Activated CD4-positive, alpha-beta T cell treated with anti-CD3 and anti-CD28 coated beads, Interleukin-2, amount 50 U/mL, for 1 hour (primary cell): ENCODE data around the gene NEK1.
"Not testable (repeated sequence)": the region's sequence is repeated elsewhere in the genome, so short reads cannot be mapped to it uniquely, and the experiment has no call there.

Source experiments
- DNase-seq: peaks from one replicate; pipeline ENCODE4 v3.0.0-alpha.2; 2020

NEK1 gene

DNA sequence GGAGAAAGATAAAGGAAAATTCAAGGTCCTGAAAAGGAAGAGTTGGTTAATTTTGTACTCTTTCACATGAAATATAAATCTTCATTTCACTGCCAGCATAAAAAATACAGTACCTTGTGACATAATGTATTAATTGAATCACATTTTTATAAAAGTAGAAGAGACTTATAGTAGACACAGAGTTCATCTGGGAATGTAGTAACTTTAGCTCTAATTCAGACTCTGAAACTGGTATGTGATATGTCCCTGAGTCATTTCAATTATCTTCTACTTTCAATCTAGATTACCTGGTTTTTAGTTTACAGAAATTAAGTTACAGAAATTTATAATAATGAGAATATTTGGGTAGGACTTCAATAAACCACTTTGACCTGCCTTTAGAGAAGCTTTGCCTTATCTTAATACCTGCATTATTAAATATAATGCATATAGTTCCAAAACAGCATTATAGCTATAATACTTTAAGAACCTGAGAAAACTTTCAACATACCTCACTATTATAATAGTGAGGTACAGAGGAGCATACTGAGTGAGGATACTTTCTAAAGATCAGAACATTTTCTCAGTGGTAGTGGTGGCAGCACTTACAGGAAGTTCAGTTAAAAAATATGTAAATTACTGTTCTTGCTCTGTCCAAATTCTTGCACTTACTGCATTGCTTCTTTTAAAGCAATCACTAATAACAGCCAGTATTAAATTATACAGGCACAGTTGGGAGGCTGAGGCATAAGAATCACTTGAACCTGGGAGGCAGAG, 11.2 kb downstream of the NEK1 start:
- no peak for DNase-seq

DNA sequence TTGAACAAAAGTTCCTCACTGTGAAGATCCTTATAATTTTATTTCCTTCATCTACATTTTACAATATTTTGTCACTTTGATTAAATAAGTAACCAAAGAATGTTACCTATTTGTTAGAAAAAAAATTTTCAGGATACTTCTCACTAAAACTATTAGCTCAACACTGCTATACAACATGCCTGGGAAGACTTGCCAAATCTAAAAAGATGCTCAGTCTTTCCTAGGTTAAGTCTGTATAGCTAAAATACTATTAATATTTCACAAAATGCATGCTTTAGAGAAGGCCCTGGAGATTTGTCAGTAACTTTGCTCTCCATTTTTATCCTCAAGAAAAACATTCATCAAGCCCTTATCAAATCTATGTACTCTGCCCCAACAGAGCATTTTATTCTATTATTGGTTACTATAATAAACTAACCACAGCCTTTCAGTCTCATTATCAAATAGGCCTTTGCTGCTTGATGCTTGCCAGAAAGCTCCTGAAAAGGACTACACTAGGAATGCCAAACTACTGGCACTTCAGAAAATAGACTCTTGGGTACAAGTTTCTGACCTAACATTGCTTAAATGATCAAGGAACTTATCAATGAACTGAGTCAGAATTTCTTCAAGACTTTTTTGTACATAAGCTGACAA, 17.7 kb downstream of the NEK1 start:
- no peak for DNase-seq

- no peak for DNase-seq
Observed at GRCh38 chr4:169593050-169593560, 19.3 kb downstream of the NEK1 start.

DNA sequence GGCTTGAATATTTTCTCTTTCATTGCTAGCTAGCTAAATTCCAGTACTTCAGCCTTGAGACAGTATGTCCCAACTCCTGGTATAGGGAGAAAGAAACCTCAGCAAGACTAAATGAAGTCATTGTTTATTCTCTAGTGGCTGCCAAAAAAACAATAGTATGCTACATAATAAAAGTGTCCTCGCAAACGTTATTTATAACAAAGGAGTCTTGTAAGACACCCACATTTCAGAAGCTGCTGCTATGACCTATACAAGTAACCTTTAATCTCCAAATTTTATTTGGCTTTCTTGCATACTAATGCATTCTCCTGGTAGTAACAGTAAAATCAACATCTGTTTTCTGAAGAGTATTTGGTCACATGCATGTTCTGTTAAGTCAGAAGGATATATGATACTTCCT, 28.8 kb downstream of the NEK1 start:
- no peak for DNase-seq

DNA sequence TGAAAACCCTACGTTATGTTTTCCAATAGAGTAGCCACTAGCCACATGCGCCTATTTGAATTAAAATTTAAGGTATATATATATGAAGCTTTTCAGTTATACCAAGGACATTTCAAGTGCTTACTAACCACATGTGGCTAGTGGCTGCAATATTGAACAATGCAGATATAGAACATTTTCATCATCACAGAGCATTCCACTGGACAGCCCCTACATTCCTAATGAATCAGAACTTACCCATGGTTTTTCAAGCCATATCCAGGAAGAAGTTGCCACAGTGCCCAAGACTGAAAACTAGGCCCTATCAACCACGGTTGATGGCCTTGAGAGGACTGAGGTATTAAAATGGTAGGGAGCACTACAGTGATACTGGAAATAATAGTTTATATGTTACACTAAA, 29.7 kb downstream of the NEK1 start:
- DNase-seq, result no peak

DNA sequence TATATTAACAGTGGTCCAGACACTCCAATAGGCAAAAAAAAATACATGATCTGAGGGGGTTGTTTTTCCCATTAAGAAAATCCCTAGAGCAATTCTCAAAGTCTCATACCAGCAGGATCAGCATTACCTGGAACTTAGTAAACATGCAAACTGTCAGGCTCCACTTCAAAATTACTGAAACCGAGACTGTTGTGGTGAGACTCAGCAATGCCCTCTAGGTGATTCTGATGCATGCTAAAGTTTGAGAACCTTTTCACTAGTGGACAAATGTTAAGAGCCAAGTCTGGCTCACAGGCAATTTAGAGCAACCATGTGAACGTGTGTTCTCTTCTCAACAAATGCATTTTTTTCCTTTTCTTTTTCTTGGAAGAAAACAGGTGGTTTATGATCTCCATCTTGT, 30.2 kb downstream of the NEK1 start:
- DNase-seq, result no peak

DNA sequence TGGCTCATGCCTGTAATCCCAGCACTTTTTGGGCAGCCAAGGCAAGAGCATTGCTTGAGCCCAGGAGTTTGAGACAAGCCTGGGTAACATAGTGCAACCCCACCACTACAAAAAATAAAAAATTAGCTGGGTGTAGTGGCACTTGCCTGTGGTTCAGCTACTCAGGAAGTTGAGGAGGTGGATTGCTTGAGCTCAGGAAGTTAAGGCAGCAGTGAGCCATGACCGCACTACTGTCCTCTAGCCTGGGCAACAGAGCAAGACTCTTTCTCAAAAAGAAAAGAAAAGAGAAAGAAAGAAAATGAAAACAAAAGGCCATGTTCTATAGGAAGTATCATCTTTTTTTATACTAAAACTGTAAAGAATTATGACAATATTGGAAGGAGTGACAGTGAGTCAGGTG, 38.5 kb downstream of the NEK1 start:
- no peak for DNase-seq

DNA sequence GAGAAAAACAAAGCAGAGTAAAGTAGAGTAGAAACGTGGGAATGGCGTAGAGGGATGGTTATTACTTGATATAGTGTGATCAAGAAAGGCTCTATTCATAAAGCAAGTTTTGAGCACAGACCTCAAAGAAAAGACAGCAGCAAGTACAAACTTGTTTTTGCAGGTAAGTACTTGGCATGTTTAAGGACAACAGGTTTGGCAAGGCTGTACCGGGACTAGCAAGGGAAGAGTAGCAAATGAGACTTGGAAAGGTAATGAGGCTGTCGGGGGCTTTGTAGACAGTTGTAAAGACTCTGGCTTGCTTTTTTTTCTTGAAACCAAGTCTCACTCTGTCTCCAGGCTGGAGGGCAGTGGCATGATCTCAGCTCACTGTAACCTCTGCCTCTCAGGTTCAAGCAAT, 40.9 kb downstream of the NEK1 start:
- no peak for DNase-seq

- DNase-seq, result not testable (repeated sequence)
Observed at GRCh38 chr4:169571012-169571411, 41.4 kb downstream of the NEK1 start.

GRCh38 chr4:169570266-169570665, 42.1 kb downstream of the NEK1 start:
- DNase-seq, result not testable (repeated sequence)

DNA sequence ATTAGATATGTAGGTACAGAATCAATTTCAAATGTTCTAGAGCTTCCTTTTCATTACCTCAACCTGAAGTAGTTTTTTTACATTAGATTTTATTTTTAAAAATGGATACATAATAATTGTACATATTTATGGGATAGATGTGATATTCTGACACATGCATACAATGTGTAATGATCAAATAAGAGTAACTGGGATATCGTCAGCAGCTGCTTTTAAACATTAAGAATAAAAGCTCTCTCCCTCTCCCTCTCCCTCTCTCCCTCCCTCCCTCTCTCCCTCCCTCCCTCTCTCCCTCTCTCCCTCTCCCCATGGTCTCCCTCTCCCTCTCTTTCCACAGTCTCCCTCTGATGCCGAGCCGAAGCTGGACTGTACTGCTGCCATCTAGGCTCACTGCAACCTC, 43.2 kb downstream of the NEK1 start:
- DNase-seq, result not testable (repeated sequence)

DNA sequence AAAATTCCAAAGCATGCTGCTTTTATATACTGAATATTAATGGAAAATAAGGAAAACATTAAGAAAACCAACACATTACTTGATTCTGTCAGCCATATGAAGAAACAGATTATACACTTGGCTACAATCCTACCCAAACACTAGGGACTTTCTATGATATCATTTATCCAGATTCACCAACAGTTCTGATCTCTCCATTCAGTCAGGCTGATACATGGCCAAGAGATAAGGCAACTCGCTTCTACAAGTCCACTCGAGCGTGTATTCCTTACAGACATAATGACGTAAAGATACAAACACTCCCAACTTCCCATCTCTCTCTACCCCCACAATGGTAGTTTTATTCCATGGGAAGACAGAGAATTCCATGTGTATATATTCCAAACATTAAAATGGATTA, 44.5 kb downstream of the NEK1 start:
- DNase-seq, result no peak

- DNase-seq, result peak; percentile 10
Observed at GRCh38 chr4:169566021-169566818, 46.2 kb downstream of the NEK1 start.

GRCh38 chr4:169565606-169566005, 46.8 kb downstream of the NEK1 start:
- DNase-seq, result no peak

- DNase-seq, result no peak
Observed at GRCh38 chr4:169557061-169557636, 55.2 kb downstream of the NEK1 start.

- not testable (repeated sequence) for DNase-seq
Observed at GRCh38 chr4:169546548-169546947, 65.8 kb downstream of the NEK1 start.

- DNase-seq, result no peak
Observed at GRCh38 chr4:169540774-169541173, 71.6 kb downstream of the NEK1 start.

DNA sequence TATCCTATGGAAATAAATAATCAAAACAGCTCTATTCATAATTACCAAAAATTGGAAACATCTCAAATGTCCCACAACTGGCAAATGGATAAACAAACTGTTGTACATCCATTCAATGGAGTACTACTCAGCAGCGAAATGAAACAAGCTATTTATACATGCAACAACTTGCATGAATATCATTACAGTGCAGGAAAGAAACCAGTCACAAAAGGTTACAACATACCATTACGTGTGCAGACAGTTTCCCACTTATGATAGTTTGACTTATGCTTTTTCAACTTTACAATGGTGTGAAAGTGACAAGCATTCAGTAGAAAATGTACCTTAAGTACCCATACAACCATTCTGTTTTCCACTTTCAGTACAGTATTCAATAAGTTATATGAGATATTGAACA, 82.3 kb downstream of the NEK1 start:
- no peak for DNase-seq

DNA sequence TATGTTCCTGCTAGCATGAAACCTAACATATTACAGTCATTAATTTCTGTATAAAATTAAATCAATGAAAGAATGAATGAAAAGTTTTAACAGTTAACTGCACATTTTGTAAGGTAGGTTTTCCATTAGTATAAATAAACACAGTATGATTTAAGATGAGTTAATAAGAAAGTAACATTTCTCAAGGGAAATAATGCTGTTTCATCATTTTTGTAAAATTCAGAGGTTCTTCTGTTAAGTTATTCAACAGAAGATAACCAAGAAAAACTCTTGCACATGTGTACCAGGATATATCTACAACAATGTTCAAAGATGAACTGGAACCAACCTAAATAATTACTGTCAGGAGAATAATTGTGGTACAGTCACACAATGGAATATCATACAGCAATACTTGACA, 88.6 kb downstream of the NEK1 start:
- no peak for DNase-seq

DNA sequence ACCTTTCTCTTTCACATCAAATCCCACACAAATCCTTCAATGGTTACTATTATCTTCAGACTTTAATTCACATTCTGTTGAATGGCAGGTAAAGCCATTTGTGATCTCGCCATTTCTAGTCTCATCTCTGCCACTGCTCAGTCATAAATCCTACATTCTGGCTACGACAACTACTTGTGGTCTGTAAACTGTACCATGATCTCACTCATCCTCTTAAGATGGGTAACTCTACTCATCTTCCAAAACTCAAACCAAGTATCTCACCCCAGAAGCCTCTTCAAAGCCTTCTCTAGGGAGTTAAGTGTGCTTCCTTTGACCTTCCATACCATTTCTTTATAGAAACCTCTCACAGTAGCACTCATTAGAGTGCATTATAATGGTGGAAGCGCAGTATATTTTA, 101.8 kb downstream of the NEK1 start:
- no peak for DNase-seq

GRCh38 chr4:169506903-169507302, 105.5 kb downstream of the NEK1 start:
- no peak for DNase-seq

DNA sequence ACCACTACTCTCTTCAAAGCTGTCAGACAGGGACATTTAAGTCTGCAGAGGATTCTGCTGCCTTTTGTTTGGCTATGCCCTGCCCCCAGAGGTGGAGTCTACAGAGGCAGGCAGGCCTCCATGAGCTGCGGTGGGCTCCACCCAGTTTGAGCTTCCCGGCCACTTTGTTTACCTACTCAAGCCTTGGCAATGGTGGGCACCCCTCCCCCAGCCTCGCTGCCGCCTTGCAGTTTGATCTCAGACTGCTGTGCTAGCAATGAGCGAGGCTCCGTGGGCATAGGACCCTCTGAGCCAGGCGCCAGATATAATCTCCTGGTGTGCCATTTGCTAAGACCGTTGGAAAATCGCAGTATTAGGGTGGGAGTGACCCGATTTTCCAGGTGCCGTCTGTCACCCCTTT, 112.5 kb downstream of the NEK1 start:
- DNase-seq, result not testable (repeated sequence)

DNA sequence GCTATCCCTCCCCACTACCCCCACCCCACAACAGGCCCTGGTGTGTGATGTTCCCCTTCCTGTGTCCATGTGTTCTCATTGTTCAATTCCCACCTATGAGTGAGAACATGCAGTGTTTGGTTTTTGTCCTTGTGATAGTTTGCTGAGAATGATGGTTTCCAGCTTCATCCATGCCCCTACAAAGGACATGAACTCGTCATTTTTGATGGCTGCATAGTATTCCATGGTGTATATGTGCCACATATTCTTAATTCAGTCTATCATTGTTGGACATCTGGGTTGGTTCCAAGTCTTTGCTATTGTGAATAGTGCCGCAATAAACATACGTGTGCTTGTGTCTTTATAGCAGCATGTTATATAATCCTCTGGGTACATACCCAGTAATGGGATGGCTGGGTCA, 118.1 kb downstream of the NEK1 start:
- not testable (repeated sequence) for DNase-seq
